GM19238 (cell line): ENCODE measurements around the gene GTF2H4.

Experiments
- DNase-seq: peaks from one replicate; pipeline ENCODE4 v3.0.0; 2011; ENCODE audit warnings: low spot score; ENCODE audit not compliant: insufficient read length

Gene GTF2H4

DNA sequence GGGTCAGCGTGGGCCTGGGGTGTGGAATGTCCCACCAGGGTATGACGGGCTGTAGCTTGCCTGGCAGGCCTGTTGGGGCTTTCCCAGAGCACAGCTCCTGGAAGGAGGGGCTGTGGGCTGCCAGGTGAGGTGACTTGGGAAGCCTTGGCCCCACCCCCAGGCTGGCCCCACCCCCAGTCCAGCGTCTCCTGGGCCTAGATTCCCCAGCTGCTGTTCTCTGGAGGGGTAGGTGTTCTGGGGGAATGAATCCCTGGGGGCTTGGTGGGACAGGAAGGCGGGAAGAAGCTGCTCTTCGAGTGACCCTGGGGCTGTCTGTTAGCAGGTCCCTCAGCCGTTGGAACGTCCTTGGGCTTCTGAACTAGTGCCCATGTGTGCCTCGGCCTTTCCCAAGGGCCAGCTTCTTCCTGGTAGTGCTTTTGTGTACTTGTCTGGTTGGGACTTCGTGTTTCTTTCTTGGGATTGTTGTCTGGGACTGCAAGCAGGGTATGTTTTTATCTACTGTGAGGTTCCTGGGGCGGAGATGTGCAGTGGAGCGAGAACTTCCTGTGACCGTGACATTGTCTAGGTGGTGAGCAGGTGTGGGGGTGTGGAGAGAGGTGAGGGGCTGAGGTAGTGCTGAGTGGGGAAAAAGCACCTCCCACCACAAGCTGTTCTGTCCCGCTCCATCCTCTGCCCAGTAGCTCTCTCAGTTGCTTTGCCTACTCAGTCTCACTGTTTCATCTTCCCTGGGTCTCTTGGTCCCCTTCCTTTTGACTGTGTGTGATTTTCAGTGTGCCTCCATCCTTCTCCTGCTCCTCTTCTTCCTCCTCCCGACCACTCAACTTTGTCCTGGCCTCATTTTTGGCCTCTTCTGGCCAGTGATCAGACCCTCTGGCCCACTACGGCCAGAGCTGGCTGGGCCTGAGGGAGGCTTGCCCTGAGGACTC is 25.0 kb upstream of the GTF2H4 start:
- DNase-seq, result peak; percentile 61

DNA sequence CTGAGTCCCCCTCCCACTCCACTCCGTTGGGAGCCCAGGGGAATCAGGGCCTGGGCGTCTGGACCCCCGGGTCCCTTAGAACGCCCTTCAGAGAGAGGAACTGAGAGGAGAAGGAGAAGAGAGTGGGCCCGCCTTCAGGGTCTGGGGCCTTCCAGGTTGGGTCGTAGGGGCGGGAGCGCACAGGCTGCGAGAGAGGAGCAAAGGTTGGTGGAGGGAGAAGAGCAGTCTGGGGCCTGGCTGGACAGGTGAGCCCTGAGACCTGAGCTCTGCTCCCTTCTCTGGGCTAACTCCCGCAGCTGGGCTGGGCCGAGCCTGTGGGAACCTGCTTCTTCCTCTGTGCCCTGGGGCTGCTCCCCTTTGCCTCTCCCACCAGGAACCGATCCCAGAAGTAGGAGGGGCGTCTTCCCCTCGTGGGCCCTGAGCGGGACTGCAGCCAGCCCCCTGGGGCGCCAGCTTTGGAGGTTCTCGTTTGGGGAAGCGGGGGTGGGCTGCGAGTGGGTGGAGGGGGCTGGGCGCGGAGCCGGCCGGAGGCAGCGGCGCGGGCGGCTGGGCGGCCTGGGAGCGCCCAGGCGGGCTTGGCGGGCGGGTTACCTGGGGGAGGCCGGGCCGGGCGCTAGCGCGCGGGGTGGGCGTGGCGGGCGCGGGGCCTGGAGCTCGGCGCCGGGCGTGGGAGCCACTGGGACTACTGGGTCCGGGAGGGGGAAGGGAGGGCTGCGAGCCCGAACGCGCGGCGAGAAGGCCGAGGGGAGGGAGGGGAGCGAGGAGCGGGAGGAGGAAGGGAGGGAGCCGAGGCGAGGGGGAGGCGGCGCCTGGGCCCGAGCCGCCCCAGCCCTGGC is 24.1 kb upstream of the GTF2H4 start, which contains the start of gene DDR1:
TSS of gene DDR1 (plus strand) at position 835 of the 836 bp plus-strand sequence. CDS start 4,211 bp downstream, outside the sequence.
- DNase-seq, result peak; percentile 79

DNA sequence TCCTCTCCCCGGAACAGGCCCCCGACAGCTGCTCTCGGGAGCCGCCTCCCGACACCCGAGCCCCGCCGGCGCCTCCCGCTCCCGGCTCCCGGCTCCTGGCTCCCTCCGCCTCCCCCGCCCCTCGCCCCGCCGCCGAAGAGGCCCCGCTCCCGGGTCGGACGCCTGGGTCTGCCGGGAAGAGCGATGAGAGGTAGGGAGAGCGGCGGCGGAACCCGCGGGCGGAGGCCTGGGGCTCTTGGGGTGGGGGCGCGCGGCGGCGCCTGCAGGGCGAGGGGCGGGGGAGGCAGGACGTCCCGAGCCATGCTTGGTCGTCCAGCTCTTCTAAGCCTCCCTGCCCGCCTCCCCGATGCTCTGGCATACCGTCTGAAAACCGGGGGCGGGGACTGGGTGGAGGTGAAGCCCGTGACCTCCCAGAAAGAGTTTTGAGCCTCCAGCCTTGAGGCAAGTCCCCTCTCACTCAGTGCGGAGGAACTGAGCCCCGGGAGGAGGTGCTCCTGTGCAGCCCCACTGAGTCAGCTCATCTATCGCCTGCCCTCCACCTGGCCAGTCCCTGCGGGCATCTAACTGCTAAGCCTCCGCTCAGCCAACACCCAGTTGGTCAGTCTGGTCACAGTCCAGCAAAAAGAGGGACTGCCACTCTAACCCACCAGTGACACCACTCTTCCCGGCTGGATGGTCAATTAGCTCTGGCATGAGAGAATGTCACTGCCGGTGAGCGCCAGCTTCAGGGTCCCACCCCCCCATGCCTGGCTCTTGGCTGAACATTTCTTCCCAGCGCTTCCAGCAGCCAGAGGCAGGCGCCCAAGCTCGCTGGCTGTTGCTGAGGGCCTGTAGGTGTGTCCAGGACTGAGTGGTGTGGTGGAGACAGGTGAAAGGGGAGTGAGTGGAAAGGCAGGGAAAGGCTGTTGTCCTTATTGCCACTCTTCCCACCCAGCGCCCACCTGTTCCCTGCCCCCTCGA is 23.2 kb upstream of the GTF2H4 start:
- DNase-seq, result peak; percentile 63

DNA sequence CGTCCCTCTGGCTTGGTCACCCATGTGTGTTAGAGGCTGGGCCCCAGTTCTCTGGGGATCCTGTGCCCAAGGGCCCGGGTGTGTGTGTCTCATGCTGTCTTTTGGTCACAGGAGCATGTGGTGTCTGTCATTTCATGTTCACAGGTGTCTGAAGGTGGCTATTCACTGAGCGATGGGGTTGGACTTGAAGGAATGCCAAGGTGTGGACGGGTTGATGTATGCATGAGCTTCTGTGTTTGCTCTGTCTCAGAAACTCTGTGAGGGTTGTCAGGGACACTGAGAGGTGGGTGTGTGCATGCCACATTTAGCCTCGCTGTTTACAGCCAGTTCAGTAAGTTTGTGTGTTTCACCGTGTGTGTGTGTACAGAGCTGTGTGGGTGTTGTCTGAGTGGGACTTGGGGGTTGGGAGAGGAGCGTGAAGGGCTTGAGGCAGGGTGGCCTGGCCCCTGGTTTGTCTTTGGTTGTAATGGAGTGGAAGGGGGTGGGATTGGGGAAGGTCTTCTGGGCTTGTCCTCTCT is 22.5 kb upstream of the GTF2H4 start:
- DNase-seq, result no peak

DNA sequence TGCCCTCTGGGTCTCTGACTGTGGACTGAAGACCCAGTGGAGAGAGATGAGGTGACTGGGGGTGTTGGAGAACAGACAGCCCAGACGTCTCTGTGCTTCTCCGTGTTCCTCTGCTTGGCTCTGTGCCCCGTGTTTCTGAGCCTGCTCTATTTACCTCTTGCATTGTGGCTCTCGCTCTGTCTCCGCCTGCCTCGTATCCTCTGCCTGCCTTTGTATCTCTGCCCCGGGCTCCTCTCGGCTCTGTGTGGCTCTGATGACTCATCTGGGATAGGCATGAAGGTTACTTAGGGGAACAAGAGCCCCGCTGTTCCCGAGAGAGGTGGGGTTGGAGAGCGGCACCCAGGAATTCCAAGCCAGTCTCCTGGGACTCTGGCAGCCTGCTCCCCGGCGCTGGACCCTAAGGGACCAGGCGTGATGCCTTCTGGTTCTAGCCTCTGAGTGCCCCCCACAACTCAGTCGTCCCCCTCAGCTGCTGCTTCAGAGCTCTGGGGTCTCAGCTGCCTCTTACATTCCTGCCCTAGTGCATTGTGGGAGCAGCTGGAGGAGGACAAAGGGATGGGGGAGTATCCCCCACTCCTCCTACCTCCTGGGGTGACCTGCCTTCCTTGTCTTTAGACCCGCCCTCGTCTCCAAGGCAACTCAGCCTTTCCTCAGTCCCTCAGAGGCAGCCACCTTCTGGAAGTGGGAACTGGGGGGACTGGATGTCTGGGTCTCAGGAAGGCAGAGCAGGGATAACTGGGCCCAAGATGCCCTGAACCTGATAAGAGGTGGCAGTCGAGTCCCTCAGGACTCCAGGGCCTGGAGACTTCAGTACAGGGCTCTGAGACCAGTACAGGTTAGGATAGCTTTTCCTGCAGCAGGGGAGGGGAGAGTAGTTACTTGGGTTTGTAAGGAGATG is 21.8 kb upstream of the GTF2H4 start:
- DNase-seq, result no peak

DNA sequence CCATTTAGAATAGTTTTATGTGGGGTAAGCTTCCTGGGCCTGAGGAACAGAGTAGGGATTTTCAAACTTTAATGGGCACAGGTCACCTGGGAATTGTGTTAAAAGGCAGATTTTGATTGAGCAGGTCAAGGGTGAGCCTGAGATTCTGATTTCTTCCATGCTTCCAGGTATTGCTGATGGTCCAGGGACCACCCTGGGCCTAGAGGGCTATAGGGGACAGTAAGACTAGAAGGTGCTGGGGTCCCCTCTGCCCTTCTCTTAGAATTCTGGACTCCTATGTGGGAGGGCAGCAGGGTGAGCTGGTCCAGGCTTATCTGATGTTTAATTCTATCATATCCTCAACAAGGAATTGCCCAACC is 21.1 kb upstream of the GTF2H4 start:
- no peak for DNase-seq

DNA sequence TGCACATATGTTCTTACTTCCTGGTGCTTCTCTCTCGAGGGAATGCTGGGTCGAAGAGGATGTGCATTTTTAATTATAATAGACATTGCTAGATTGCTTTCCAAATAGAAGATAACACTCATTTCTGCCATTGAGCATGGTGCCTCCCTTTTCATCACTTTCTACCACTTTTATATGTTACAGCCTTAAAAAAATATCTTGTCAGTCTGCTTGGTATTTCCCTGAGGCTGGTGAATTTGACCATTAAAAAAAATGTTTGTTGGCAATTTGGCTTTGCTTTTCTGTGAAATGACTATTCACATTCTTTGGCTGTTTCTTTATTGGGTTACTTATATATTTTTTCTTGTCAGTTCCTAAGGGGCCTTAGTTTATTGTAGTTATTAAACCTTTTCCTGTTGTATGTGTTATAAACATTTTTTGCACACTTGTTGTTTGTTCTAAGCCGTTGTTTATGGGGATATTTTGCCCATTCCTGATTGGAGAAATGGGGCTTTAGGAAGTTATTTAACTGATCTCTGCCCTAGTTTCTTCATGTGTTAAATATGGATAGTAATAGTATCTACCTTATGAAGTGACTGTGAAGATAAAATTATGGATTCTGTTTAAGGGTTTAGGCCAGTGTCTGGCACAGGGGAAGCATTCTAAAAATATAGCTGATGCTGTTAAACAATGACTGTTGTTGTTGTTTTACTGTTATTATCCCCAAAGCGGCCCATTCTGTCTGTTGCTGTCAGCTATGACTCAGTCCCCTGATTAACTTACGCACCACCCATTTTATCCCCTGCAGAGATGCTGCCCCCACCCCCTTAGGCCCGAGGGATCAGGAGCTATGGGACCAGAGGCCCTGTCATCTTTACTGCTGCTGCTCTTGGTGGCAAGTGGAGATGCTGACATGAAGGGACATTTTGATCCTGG is 19.8 kb upstream of the GTF2H4 start:
- DNase-seq, result no peak

DNA sequence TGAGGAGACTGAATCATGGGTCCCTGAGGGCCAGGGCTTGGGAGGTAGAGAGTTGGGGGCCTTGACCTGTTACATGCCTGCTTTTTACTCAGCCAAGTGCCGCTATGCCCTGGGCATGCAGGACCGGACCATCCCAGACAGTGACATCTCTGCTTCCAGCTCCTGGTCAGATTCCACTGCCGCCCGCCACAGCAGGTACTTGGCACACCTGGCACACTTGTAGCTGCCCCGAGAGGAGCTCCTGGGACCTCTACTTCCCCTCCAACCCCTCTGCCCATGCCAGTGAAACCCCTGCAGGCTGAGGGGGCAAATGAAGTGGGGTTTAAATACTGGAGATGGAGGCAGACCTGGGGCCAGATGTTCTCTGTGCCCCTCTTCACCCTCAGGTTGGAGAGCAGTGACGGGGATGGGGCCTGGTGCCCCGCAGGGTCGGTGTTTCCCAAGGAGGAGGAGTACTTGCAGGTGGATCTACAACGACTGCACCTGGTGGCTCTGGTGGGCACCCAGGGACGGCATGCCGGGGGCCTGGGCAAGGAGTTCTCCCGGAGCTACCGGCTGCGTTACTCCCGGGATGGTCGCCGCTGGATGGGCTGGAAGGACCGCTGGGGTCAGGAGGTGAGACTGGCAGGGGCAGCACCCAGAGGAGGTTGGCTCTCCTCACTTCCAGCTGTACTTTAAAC is 19.1 kb upstream of the GTF2H4 start:
- DNase-seq, result no peak

DNA sequence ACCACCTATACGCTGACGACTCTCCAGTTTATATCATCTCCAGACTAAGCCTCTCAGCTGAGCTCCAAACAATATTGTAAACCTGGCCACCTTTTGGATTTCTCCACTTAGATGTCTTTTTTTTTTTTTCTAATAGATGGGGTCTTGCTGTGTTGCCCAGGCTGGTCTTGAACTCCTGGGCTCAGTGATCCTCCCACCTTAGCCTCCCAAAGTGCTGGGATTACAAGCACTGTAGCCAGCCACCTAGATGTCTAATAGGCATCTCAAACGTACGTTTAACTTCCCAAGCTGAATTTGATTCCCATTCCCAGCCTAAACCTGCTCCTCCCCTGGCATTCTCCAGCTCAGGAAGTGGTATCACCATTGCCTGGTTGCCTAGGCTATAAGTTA is 18.5 kb upstream of the GTF2H4 start:
- no peak for DNase-seq

DNA sequence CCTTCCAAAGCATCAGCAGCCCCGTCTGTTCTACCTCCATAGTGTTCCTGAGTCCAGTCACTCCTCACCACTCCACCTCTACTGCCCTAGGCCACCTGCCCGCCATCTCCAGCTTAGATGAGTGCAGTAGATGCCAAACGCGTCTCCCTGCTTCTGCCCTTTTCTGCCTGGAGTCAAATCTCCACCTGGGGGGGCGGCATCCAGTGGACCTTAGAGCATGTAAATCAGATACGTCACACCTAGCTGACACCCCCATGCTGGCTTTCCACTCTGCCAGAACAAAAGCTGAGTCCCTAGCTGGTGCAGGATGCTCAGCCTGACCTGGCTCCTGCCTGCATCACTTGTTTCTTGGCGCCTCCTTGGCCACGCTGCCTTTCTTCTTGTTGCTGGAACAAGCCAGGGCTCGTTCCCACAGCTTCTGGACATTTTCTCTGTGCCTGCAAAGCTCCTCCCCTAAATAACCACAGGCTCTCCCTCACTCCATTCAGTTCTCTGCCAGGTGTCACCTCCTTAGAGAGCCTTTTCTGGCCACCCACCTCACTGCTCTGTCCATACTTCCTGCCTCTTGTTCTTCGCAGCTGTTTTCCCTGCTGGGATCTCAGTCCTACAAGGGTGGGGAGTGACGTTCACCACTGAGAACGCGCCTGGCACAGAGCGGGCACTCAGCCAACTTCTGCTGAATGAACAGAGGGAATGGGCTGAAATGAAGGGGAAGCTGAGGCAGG is 17.9 kb upstream of the GTF2H4 start:
- no peak for DNase-seq

DNA sequence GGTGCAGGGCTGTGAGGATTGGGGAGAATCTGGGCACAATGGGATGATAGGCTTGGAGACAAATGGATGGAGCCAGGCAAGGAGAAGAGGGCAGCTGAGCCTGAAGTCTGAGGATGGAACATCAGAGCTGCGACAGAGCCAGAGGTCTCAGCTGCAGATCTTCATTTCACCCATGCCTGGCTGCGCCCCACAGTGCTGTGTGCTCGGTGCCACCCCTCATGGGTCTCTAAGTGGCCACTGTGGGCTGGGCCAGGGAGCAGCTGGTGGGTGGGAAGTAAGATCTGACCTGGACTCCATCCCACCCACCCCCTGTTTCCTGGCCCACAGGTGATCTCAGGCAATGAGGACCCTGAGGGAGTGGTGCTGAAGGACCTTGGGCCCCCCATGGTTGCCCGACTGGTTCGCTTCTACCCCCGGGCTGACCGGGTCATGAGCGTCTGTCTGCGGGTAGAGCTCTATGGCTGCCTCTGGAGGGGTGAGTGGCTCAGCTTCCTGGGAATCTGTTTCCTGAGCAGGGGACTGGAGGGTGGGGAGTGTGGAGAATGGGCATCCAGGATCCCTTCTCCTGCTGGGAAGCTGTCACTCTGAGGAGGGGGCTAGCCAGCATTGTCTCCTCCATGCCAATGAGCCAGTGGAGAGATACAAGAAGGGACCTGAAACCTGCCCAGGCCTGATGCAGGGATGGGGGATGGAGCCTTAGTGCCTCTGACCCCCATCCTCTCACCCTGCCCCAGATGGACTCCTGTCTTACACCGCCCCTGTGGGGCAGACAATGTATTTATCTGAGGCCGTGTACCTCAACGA is 17.2 kb upstream of the GTF2H4 start:
- no peak for DNase-seq

DNA sequence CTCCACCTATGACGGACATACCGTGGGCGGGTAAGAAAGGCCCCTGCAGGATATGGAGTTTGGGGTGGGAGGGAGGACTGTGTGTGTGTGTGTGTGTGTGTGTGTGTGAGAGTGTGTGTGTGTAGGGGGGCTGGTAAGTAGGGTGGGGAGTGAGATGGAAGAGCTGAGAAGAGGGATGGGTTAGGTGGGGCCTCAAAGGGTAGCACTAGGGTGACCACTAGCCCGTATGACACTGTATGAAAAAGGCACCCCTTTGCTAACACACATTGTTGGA is 16.6 kb upstream of the GTF2H4 start:
- no peak for DNase-seq

DNA sequence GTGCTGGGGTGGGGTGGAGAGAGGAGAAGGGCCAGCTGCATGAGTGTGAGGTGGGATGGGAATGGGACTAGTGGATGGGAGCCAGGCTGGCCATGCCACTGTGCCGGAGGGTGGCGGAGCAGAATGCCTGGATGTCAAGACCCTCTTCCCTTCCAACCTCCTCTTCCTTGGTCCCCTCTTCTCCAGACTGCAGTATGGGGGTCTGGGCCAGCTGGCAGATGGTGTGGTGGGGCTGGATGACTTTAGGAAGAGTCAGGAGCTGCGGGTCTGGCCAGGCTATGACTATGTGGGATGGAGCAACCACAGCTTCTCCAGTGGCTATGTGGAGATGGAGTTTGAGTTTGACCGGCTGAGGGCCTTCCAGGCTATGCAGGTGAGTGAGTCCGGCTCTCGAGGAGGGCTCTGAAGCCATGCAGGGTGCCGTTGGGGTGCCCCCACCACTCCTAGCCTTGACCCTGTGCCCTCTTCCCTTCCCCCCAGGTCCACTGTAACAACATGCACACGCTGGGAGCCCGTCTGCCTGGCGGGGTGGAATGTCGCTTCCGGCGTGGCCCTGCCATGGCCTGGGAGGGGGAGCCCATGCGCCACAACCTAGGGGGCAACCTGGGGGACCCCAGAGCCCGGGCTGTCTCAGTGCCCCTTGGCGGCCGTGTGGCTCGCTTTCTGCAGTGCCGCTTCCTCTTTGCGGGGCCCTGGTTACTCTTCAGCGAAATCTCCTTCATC is 16.0 kb upstream of the GTF2H4 start:
- DNase-seq, result no peak

DNA sequence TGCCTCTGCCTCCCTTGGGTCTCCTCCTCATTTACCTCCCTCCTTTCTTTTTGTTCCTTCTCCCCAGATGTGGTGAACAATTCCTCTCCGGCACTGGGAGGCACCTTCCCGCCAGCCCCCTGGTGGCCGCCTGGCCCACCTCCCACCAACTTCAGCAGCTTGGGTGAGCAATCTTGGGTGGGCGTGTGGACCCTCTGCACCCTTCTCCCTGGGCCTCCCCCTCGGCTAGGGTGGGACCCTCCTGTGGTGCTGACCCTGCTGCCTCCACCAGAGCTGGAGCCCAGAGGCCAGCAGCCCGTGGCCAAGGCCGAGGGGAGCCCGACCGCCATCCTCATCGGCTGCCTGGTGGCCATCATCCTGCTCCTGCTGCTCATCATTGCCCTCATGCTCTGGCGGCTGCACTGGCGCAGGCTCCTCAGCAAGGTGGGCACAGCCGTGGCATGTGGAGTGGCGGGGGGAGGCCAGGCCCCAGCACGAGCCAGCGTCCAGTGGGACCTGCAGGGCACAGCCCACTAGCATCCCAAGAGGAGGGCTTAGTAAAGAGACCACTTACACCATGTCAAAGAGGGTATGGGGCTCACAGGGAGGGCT is 14.9 kb upstream of the GTF2H4 start:
- no peak for DNase-seq

DNA sequence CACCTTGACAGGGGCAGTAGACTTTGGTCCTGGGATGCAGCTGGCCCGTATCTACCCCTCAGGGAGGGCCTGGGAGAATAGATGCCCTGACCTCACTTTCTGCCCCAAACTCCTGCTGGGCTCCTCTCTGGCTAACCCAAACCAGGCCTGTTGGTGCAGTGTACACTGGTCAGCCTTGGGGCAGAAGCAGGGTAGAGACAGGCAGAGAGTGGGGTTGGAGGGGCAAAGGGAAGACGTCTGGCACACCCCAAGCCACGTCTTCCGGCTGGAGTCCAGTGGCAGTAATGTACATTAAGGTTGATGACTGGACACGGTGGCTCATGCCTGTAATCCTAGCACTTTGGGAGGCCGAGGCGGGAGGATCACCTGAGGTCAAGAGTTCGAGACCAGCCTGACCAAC is 14.3 kb upstream of the GTF2H4 start:
- no peak for DNase-seq

DNA sequence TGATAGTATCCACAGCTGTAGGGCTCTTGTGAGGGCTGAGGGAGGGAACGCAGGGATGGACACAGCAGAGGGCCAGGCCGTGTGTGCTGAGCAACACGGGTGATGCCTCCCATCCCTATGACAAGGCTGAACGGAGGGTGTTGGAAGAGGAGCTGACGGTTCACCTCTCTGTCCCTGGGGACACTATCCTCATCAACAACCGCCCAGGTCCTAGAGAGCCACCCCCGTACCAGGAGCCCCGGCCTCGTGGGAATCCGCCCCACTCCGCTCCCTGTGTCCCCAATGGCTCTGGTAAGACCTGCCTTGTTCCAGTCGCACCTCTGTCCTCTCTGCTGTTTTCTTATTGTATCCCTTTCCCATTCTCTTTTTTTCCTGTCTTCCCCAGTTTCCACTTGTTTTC is 13.6 kb upstream of the GTF2H4 start:
- DNase-seq, result no peak
